Testis (tissue), 3 donors: Measurements from ENCODE around the gene BAIAP2. TPM values are rescaled to one million over a fixed set of nuclear protein-coding genes. Genes with fewer than 3 reads are reported as not detected.

ENCODE experiments used
- DNase-seq: peaks from one replicate; pipeline ENCODE4 v3.0.0-alpha.2; 2019
- H3K27ac ChIP-seq, 2 donors: fragments of 200-600 bp; sonication (generic); one replicate each; pipeline ENCODE4 v1.5.1; 2019
- H3K27me3 ChIP-seq: fragments of 200-600 bp; sonication (generic); one replicate; pipeline ENCODE4 v1.5.1; 2019
- H3K36me3 ChIP-seq: fragments of 200-600 bp; sonication (generic); one replicate; pipeline ENCODE4 v1.5.1; 2017; ENCODE audit warnings: low read depth; ENCODE audit errors: missing control alignments
- H3K4me1 ChIP-seq: fragments of 200-600 bp; sonication (generic); one replicate; pipeline ENCODE4 v1.5.1; 2019
- H3K4me3 ChIP-seq, 2 donors: fragments of 200-600 bp; sonication (generic); one replicate each; pipeline ENCODE4 v1.5.1; 2017 to 2019
- H3K9me3 ChIP-seq: fragments of 200-600 bp; sonication (generic); one replicate; pipeline ENCODE4 v1.5.1; 2017
- CTCF ChIP-seq, 3 experiments: fragments of 450-650 bp in 2 of 3; fragments of 200-600 bp in 1 of 3; sonication (generic) in 1 of 3; IDR thresholded peaks; one replicate each; pipeline ENCODE4 v1.5.1; 2016 to 2019; ENCODE audit warnings: antibody characterized with exemption in 3 of 3, mild to moderate bottlenecking in 2 of 3, moderate library complexity in 1 of 3
- POLR2A ChIP-seq: fragments of 450-650 bp; IDR thresholded peaks from one replicate; pipeline ENCODE4 v1.6.1; 2017; ENCODE audit warnings: antibody characterized with exemption, mild to moderate bottlenecking, moderate library complexity
- WGBS, 2 donors: methylation state at CpG; one replicate each; pipeline ENCODE4 v1.1.5; 2018; 5-methylcytosine and 5-hydroxymethylcytosine counted together
- intact Hi-C: fragments of 100-400 bp; cut with DNase I; formaldehyde crosslinking; loops from one replicate; pipeline ENCODE4 v1.15.1; 2023; ENCODE audit warnings: low total_unique reads
- polyA plus RNA-seq: library from polyadenylated mRNA; stranded (reverse); fragments of 350-450 nt; fragmentation: Illumina TruSeq; extraction: RNeasy Lipid Tissue Mini Kit (QIAGEN cat#74804); gene quantifications from one replicate; pipeline ENCODE4 v1.2.3, GENCODE V29; 2014; ENCODE audit warnings: low read depth, low replicate concordance; ENCODE audit not compliant: insufficient read depth
- total RNA-seq, 2 donors: library from RNA; depleted of rRNA; stranded (reverse); fragments of >200 nt; gene quantifications; one replicate each; pipeline ENCODE4 v1.2.3, GENCODE V29; 2016

Gene BAIAP2
- total and polyA plus RNA-seq, 3 donors from 2014 or later = 36.7 to 67.5 (median 67.3) TPM

DNA sequence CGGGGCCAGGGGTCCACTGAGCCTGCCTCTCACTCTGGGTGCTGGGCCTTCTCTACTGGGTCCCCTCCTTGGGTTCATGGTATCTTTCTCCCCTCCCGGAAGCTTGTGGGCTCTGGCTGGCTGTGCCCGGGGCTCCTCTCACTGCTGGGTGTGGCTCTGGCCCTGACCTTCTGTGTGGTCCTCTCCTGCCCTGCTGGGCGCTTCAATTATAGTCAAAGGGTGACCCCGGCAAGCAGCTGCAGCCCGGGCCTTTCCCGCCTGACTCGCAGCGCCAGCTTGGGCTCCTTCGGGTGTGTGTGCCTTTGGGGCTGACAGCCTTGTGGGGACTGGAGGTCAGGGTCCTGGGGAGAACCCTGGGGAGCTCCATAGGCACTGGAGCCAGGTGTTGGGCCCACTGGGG, 76.1 kb downstream of the BAIAP2 start:
- no peak for DNase-seq
- Histone ChIP-seq H3K4me1 (no peaks in the 10 kb centered on the region), H3K36me3 (no peaks in the 10 kb centered on the region), H3K4me3 (no peak overlapping the region), H3K9me3 (no peaks in the 10 kb centered on the region), H3K27me3 (no peaks in the 10 kb centered on the region), H3K27ac (no peak overlapping the region)
- no peak for TF ChIP-seq POLR2A
- no peak for TF ChIP-seq CTCF (IDR thresholded peaks at IDR 0.05)
- intact Hi-C loops = no loop called here
- WGBS, 2 donors = 76 to 81% methylated on average over 3 to 10 of the region's 10 CpGs

- TF ChIP-seq POLR2A (no peak), CTCF (IDR thresholded peaks at IDR 0.05) (no peak)
- no peaks in the 10 kb centered on the region for H3K36me3 ChIP-seq
- intact Hi-C loops = no loop called here
- H3K4me1 ChIP-seq = no peaks in the 10 kb centered on the region
- no peak overlapping the region for H3K27ac ChIP-seq
- H3K4me3 ChIP-seq = no peak overlapping the region
- no peaks in the 10 kb centered on the region for H3K27me3 ChIP-seq
- no peaks in the 10 kb centered on the region for H3K9me3 ChIP-seq
- DNase-seq = no peak
- WGBS, 2 donors = 95 to 97% methylated on average over 22 to 23 of the region's 23 CpGs
Measured at GRCh38 chr17:81112450-81112849, 77.5 kb downstream of the BAIAP2 start.

- Histone ChIP-seq H3K4me1 (no peaks in the 10 kb centered on the region), H3K9me3 (no peaks in the 10 kb centered on the region), H3K27ac (no peak overlapping the region), H3K36me3 (no peaks in the 10 kb centered on the region), H3K27me3 (no peaks in the 10 kb centered on the region), H3K4me3 (no peak overlapping the region)
- DNase-seq = no peak
- no peak for TF ChIP-seq POLR2A
- TF ChIP-seq CTCF (IDR thresholded peaks at IDR 0.05) = no peak
- 70 to 76% methylated on average over 11 to 21 of the region's 21 CpGs for WGBS, 2 donors
- intact Hi-C loops = no loop called here
Measured at GRCh38 chr17:81113158-81113724, 78.3 kb downstream of the BAIAP2 start.

DNA sequence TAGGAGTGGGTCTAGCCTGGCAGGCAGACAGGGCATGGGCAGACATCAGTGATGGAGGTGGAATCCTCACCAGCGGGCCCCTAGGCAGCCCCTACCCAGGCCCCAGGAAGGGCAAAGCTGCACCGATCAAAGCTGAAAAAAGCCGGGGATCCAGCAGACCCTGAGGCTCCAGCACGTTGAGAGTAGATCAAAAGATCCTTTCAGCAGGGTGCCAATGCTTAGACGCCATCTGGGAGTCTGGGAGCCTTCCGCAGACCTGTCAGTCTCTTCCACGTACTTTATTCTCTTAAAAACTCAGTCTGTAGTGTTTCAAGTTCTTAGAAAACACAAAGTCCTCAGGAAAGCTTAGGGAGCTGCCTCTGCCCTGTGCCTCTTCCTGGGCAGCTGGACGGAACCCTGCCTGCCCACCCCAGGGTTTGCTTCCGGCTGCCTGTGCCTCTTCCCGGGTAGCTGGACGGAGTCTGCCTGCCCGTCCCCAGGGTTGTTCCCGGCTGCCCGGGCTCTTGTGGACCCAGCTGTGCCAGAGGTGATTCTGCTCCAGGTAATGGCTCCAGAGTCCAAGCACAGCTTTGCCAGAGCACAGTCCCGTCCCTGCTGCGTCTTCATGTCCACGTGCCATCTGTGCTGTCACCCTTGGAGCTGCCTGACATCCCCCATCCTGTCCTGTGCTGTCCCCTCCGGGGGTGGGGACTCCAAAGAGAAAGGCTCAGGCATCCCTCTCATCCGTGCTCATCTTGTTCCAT, 79.6 kb downstream of the BAIAP2 start:
- Histone ChIP-seq H3K27ac (no peak overlapping the region), H3K36me3 (no peaks in the 10 kb centered on the region)
- intact Hi-C loops = no loop called here

More for the DNA sequence above, 79.6 kb downstream of the BAIAP2 start:
- TF ChIP-seq POLR2A (no peak), CTCF (IDR thresholded peaks at IDR 0.05) (no peak)
- H3K4me3 ChIP-seq = no peak overlapping the region
- no peaks in the 10 kb centered on the region for H3K4me1 ChIP-seq
- no peak for DNase-seq
- H3K9me3 ChIP-seq = no peaks in the 10 kb centered on the region
- WGBS, 2 donors = 89 to 94% methylated on average over 16 to 18 of the region's 19 CpGs
- H3K27me3 ChIP-seq = no peaks in the 10 kb centered on the region
